Ectodermal cell (in vitro differentiated cells): ENCODE measurements around the gene SLX1A.
"Not testable (repeated sequence)": the region's sequence is repeated elsewhere in the genome, so short reads cannot be mapped to it uniquely, and the experiment has no call there.

Experiments
- H3K27ac ChIP-seq: 2 replicates; pipeline ENCODE4 v1.7.0; 2013; ENCODE audit warnings: mild to moderate bottlenecking, low read depth, low read length; ENCODE audit not compliant: insufficient read depth, poor library complexity, severe bottlenecking
- H3K27me3 ChIP-seq: 2 replicates; pipeline ENCODE4 v1.7.0; 2013; ENCODE audit warnings: mild to moderate bottlenecking, low read length; ENCODE audit not compliant: insufficient read depth, control insufficient read depth, poor library complexity, severe bottlenecking
- H3K36me3 ChIP-seq: one replicate; pipeline ENCODE4 v1.7.0; 2013; ENCODE audit warnings: low read length; ENCODE audit not compliant: control insufficient read depth, insufficient read depth
- H3K4me1 ChIP-seq: one replicate; pipeline ENCODE4 v1.7.0; 2013; ENCODE audit warnings: low read length; ENCODE audit not compliant: control insufficient read depth, insufficient read depth
- H3K4me3 ChIP-seq: 2 replicates; pipeline ENCODE4 v1.7.0; 2013; ENCODE audit warnings: low read depth, low read length, control low read depth; ENCODE audit not compliant: insufficient read depth
- H3K9me3 ChIP-seq: 2 replicates; pipeline ENCODE4 v1.7.0; 2013; ENCODE audit warnings: mild to moderate bottlenecking, low read length, moderate library complexity; ENCODE audit not compliant: control insufficient read depth
- WGBS, 2 experiments: methylation state at CpG; one replicate each; pipeline ENCODE4 v1.1.7; 2013; ENCODE audit warnings: missing lambda C conversion rate in 2 of 2; 5-methylcytosine and 5-hydroxymethylcytosine counted together

The SLX1A gene

DNA sequence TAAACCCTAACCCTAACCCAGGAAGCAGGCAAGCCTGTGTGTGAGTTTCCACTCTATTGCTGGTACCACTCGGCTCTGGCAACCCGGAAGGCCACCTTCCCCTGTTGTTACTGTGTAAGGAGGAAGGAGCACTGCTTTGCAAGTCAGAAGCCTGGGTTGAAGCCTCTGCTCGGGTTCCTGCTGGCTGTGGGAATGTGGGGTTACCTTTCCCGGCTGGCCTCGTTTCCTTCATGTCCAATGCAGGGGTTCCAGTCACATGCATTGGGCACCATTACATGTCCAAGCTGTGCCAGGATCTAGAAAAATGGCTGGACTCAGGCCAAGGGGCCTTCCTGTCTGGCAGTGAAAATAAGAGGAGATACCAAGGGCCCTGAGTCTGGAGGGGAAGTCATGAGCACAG lies 23.4 kb downstream of the SLX1A start:
- not testable (repeated sequence) for H3K9me3 ChIP-seq, H3K27ac ChIP-seq, H3K4me3 ChIP-seq, H3K4me1 ChIP-seq, H3K27me3 ChIP-seq, H3K36me3 ChIP-seq
- WGBS, 2 experiments = 80% methylated on average over 1 of the region's 5 CpGs; no CpG with 5 or more reads in 1 of the 2 experiments
